HepG2 (cell line): ENCODE measurements around the gene DENND4C. TPM values are rescaled to one million over a fixed set of nuclear protein-coding genes. Genes with fewer than 3 reads are reported as not detected.

Experiments used
- ATRX ChIP-seq: sonication (generic); formaldehyde crosslinking; IDR thresholded peaks from 2 replicates; pipeline ENCODE4 v1.4.0; 2020; ENCODE audit warnings: missing genetic modification reagents, borderline replicate concordance
- BATF2 ChIP-seq: sonication (generic); formaldehyde crosslinking; IDR thresholded peaks from 2 replicates; pipeline ENCODE4 v1.8.0; 2022; ENCODE audit warnings: mild to moderate bottlenecking, missing genetic modification reagents, moderate library complexity
- CEBPB ChIP-seq: IDR thresholded peaks from 2 replicates; pipeline ENCODE4 v1.6.1; 2011; ENCODE audit warnings: low read depth, low read length, improper control_type of control experiment, borderline replicate concordance
- CREBL2 ChIP-seq: sonication (generic); formaldehyde crosslinking; IDR thresholded peaks from 2 replicates; pipeline ENCODE4 v1.8.1; 2023; ENCODE audit warnings: missing genetic modification reagents, mild to moderate bottlenecking, borderline replicate concordance
- HNF4G ChIP-seq, 2 experiments: sonication (generic) in 1 of 2; formaldehyde crosslinking in 1 of 2; IDR thresholded peaks; 2 replicates each; pipeline versions ENCODE4 v1.4.0 to v1.6.1; 2011 to 2020; ENCODE audit warnings: borderline replicate concordance in 2 of 2, low read depth in 2 of 2, mild to moderate bottlenecking in 2 of 2, low read length in 1 of 2, missing genetic modification reagents in 1 of 2, moderate library complexity in 1 of 2
- HOXA3 ChIP-seq: sonication (generic); formaldehyde crosslinking; IDR thresholded peaks from 2 replicates; pipeline ENCODE4 v1.5.0; 2020; ENCODE audit warnings: missing genetic modification reagents
- HOXA9 ChIP-seq: sonication (generic); formaldehyde crosslinking; IDR thresholded peaks from 2 replicates; pipeline ENCODE4 v1.8.1; 2022; ENCODE audit warnings: missing genetic modification reagents, mild to moderate bottlenecking, moderate library complexity, borderline replicate concordance
- KLF9 ChIP-seq: IDR thresholded peaks from 2 replicates; pipeline ENCODE4 v1.6.1; 2016; ENCODE audit warnings: low read depth
- MNT ChIP-seq: fragments of 450-650 bp; IDR thresholded peaks from 2 replicates; pipeline ENCODE4 v1.6.1; 2016
- NR2F1 ChIP-seq, 2 experiments: fragments of 450-650 bp in 1 of 2; formaldehyde crosslinking in 1 of 2; IDR thresholded peaks; 2 replicates each; pipeline versions ENCODE4 v1.5.0 to v1.6.1; 2016 to 2020; ENCODE audit warnings: mild to moderate bottlenecking in 1 of 2, missing compliant biosample characterization in 1 of 2, missing genetic modification reagents in 1 of 2, moderate library complexity in 1 of 2
- RBFOX2 ChIP-seq: fragments of 200-400 bp; formaldehyde crosslinking; IDR thresholded peaks from 2 replicates; pipeline ENCODE4 v1.6.1; 2017; ENCODE audit warnings: low read depth, mild to moderate bottlenecking, low read length
- SRSF9 ChIP-seq: fragments of 200-400 bp; formaldehyde crosslinking; IDR thresholded peaks from 2 replicates; pipeline ENCODE4 v1.6.1; 2018; ENCODE audit warnings: borderline replicate concordance, mild to moderate bottlenecking, low read depth, low read length; ENCODE audit not compliant: insufficient read depth, poor library complexity, severe bottlenecking
- ZNF331 ChIP-seq: sonication (generic); formaldehyde crosslinking; IDR thresholded peaks from 2 replicates; pipeline ENCODE4 v1.4.0; 2020; ENCODE audit warnings: missing genetic modification reagents
- ZNF44 ChIP-seq: sonication (generic); formaldehyde crosslinking; IDR thresholded peaks from 2 replicates; pipeline ENCODE4 v1.5.1; 2020; ENCODE audit warnings: mild to moderate bottlenecking, missing genetic modification reagents
- ZNF589 ChIP-seq: sonication (generic); formaldehyde crosslinking; conservative IDR thresholded peaks from 2 replicates; pipeline ENCODE4 v1.8.0; 2022; ENCODE audit warnings: mild to moderate bottlenecking, moderate library complexity, missing genetic modification reagents
- ZNF674 ChIP-seq: sonication (generic); formaldehyde crosslinking; IDR thresholded peaks from 2 replicates; pipeline ENCODE4 v1.5.0; 2020; ENCODE audit warnings: low read depth, mild to moderate bottlenecking, missing genetic modification reagents
- ZNF766 ChIP-seq: sonication (generic); formaldehyde crosslinking; IDR thresholded peaks from 2 replicates; pipeline ENCODE4 v1.5.0; 2020; ENCODE audit warnings: missing genetic modification reagents, borderline replicate concordance
- polyA plus RNA-seq, 8 experiments: library from polyadenylated mRNA; depleted of rRNA in 3 of 8; stranded (reverse) in 7 of 8; unstranded in 1 of 8; fragments of >200 nt; fragmentation: Illumina TruSeq in 4 of 8; extraction: Trizol in 4 of 8; gene quantifications; 2 replicates each; pipeline versions ENCODE4 v1.2.1 to v1.2.3, GENCODE V29; 2011 to 2016; ENCODE audit warnings: low read depth in 4 of 8, missing spikeins in 1 of 8, mixed read lengths in 1 of 8; ENCODE audit not compliant: insufficient read depth in 1 of 8
- total RNA-seq, 5 experiments: library from RNA; depleted of rRNA; stranded (reverse); fragments of >200 nt; fragmentation: Illumina TruSeq; extraction: Trizol; gene quantifications; 2 replicates each; pipeline ENCODE4 v1.2.3, GENCODE V29; 2016; ENCODE audit warnings: low read depth in 1 of 5
- TF ChIP-seq, protein P1 (sequence below): IDR thresholded peaks from 2 replicates; pipeline ENCODE4 v1.6.1; 2012; ENCODE audit warnings: low read depth, low read length, improper control_type of control experiment
- TF ChIP-seq, protein P2 (sequence below): sonication (generic); formaldehyde crosslinking; IDR thresholded peaks from 2 replicates; pipeline ENCODE4 v1.5.1; 2020; ENCODE audit warnings: missing genetic modification reagents, mild to moderate bottlenecking, borderline replicate concordance
- TF ChIP-seq, protein P3 (sequence below): sonication (generic); formaldehyde crosslinking; IDR thresholded peaks from 2 replicates; pipeline ENCODE4 v1.8.0; 2023; ENCODE audit warnings: mild to moderate bottlenecking, missing genetic modification reagents

The DENND4C gene
- total and polyA plus RNA-seq, 2 of the 13 experiments (the other 11 are each of a cell fraction or from before 2014, with no cell fraction given) = 19.1 to 27.2 TPM

- TF ChIP-seq NR2F1 (CRISPR knock-in tag; IDR thresholded peaks at IDR 0.05) (no peak; a peak in 1 of 4 replicates), ZNF589 (CRISPR knock-in tag) (peak; percentile 58; the same call in 1 of the 2 replicates), ZNF766 (CRISPR knock-in tag) (peak; percentile 61; the same call in 1 of the 2 replicates), BATF2 (CRISPR knock-in tag) (no peak; the same call in 1 of the 2 replicates), ZNF331 (CRISPR knock-in tag) (peak; percentile 83; the same call in 1 of the 2 replicates), KLF9 (CRISPR knock-in tag) (no peak), ATRX (CRISPR knock-in tag) (no peak), CREBL2 (CRISPR knock-in tag) (no peak), ZNF44 (CRISPR knock-in tag) (0 out of 2 replicates have a peak, but pooled peaks have one; percentile 51), ZNF674 (CRISPR knock-in tag) (no peak), RBFOX2 (peak; percentile 98), CEBPB (no peak), HNF4G (IDR thresholded peaks at IDR 0.05; ENCODE audit: borderline replicate concordance, low read depth, low read length) (no peak; the same call in 1 of the 2 replicates), HNF4G (CRISPR knock-in tag; IDR thresholded peaks at IDR 0.05; ENCODE audit: borderline replicate concordance, low read depth) (no peak), HOXA3 (CRISPR knock-in tag) (peak; percentile 69), MNT (no peak), HOXA9 (0 out of 2 replicates have a peak, but pooled peaks have one; percentile 23), SRSF9 (no peak)
- TF ChIP-seq, protein P1, sequence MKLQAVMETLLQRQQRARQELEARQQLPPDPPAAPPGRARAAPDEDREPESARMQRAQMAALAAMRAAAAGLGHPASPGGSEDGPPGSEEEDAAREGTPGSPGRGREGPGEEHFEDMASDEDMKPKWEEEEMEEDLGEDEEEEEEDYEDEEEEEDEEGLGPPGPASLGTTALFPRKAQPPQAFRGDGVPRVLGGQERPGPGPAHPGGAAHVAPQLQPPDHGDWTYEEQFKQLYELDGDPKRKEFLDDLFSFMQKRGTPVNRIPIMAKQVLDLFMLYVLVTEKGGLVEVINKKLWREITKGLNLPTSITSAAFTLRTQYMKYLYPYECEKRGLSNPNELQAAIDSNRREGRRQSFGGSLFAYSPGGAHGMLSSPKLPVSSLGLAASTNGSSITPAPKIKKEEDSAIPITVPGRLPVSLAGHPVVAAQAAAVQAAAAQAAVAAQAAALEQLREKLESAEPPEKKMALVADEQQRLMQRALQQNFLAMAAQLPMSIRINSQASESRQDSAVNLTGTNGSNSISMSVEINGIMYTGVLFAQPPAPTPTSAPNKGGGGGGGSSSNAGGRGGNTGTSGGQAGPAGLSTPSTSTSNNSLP = no peak
- TF ChIP-seq, protein P2, sequence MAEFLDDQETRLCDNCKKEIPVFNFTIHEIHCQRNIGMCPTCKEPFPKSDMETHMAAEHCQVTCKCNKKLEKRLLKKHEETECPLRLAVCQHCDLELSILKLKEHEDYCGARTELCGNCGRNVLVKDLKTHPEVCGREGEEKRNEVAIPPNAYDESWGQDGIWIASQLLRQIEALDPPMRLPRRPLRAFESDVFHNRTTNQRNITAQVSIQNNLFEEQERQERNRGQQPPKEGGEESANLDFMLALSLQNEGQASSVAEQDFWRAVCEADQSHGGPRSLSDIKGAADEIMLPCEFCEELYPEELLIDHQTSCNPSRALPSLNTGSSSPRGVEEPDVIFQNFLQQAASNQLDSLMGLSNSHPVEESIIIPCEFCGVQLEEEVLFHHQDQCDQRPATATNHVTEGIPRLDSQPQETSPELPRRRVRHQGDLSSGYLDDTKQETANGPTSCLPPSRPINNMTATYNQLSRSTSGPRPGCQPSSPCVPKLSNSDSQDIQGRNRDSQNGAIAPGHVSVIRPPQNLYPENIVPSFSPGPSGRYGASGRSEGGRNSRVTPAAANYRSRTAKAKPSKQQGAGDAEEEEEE (CRISPR knock-in tag) = no peak
- TF ChIP-seq, protein P3, sequence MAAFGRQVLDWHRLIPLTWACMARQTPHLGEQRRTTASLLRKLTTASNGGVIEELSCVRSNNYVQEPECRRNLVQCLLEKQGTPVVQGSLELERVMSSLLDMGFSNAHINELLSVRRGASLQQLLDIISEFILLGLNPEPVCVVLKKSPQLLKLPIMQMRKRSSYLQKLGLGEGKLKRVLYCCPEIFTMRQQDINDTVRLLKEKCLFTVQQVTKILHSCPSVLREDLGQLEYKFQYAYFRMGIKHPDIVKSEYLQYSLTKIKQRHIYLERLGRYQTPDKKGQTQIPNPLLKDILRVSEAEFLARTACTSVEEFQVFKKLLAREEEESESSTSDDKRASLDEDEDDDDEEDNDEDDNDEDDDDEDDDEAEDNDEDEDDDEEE (CRISPR knock-in tag) = 0 out of 2 replicates have a peak, but pooled peaks have one; percentile 20
Observed at GRCh38 chr9:19230355-19231125, at the start of gene DENND4C (continued).
